ENCODE data around the gene PYGM.

- no peak for TF ChIP-seq CTCF (conservative IDR thresholded peaks at IDR 0.05 in 1 of 2, IDR thresholded peaks at IDR 0.05 in 1 of 2; ENCODE audit: low read depth in 1 of 2, low read length in 2 of 2)
- no peak for TF ChIP-seq EZH2 (IDR thresholded peaks at IDR 0.05; ENCODE audit: low read length, missing control alignments)
These were observed 18.4 kb upstream of the PYGM start for GRCh38 chr11:64778223-64778472.

All from fibroblast of lung (primary cell).